Measurements from ENCODE around the gene KCNJ11. TPM values are rescaled to one million over a fixed set of nuclear protein-coding genes. Genes with fewer than 3 reads are reported as not detected.

The KCNJ11 gene
- polyA plus RNA-seq, 1 donor (not counting 4 experiments of a cell fraction or from before 2014, with no cell fraction given) = 0.03 TPM

GRCh38 chr11:17415523-17416104, 27.2 kb upstream of the KCNJ11 start:
- no peak for FAIRE-seq
- H3K9me3 ChIP-seq (ENCODE audit: control insufficient read depth, low read depth, low read length) = no peaks in the 10 kb centered on the region
- no peak overlapping the region for H3K4me3 ChIP-seq (ENCODE audit: control insufficient read depth in 2 of 3, extremely low read depth in 1 of 3, insufficient read depth in 2 of 3, low read depth in 1 of 3, low read length in 3 of 3)
- no peak overlapping the region for H3K4me2 ChIP-seq (ENCODE audit: control insufficient read depth, extremely low read depth, insufficient read depth, low read depth, low read length)
- H4K20me1 ChIP-seq (ENCODE audit: control insufficient read depth, extremely low read depth, insufficient read depth, low read length) = no peaks in the 10 kb centered on the region
- no peaks in the 10 kb centered on the region for H3K4me1 ChIP-seq (ENCODE audit: control insufficient read depth, extremely low read depth, insufficient read depth, low read length)
- no peak overlapping the region for H3K9ac ChIP-seq (ENCODE audit: control insufficient read depth, extremely low read depth, insufficient read depth, low read length)
- H3K27ac ChIP-seq (ENCODE audit: control insufficient read depth, insufficient read depth, low read length) = no peak overlapping the region
- peaks cover 27% of the 10 kb centered on the region for H3K27me3 ChIP-seq (ENCODE audit: control insufficient read depth, extremely low read depth, insufficient read depth, low read length)
- H3K9me1 ChIP-seq (ENCODE audit: control insufficient read depth, extremely low read depth, insufficient read depth, low read length) = no peaks in the 10 kb centered on the region
- dilution Hi-C loops (cut with MboI; ENCODE audit: extremely low pct_ligation_motif_present, low sequenced_read_pairs) = no loop called here
- TF ChIP-seq, protein P1, sequence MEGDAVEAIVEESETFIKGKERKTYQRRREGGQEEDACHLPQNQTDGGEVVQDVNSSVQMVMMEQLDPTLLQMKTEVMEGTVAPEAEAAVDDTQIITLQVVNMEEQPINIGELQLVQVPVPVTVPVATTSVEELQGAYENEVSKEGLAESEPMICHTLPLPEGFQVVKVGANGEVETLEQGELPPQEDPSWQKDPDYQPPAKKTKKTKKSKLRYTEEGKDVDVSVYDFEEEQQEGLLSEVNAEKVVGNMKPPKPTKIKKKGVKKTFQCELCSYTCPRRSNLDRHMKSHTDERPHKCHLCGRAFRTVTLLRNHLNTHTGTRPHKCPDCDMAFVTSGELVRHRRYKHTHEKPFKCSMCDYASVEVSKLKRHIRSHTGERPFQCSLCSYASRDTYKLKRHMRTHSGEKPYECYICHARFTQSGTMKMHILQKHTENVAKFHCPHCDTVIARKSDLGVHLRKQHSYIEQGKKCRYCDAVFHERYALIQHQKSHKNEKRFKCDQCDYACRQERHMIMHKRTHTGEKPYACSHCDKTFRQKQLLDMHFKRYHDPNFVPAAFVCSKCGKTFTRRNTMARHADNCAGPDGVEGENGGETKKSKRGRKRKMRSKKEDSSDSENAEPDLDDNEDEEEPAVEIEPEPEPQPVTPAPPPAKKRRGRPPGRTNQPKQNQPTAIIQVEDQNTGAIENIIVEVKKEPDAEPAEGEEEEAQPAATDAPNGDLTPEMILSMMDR (optimal IDR thresholded peaks at IDR 0.05 in 1 of 3, IDR thresholded peaks at IDR 0.05 in 1 of 3, conservative IDR thresholded peaks at IDR 0.05 in 1 of 3; ENCODE audit: extremely low read depth in 1 of 3, insufficient read depth in 2 of 3, low read length in 3 of 3) = no peak
- TF ChIP-seq EZH2 (IDR thresholded peaks at IDR 0.05; ENCODE audit: low read length) = no peak
- no peaks in the 10 kb centered on the region for H3K36me3 ChIP-seq (ENCODE audit: control insufficient read depth in 2 of 2, extremely low read depth in 1 of 2, insufficient read depth in 2 of 2, low read length in 2 of 2)
- no peak for DNase-seq (ENCODE audit: low read depth, low spot score)
- no peak overlapping the region for H2AFZ ChIP-seq (ENCODE audit: control insufficient read depth, low read length)
- no peaks in the 10 kb centered on the region for H3K79me2 ChIP-seq (ENCODE audit: control insufficient read depth, insufficient read depth, low read length)

DNA sequence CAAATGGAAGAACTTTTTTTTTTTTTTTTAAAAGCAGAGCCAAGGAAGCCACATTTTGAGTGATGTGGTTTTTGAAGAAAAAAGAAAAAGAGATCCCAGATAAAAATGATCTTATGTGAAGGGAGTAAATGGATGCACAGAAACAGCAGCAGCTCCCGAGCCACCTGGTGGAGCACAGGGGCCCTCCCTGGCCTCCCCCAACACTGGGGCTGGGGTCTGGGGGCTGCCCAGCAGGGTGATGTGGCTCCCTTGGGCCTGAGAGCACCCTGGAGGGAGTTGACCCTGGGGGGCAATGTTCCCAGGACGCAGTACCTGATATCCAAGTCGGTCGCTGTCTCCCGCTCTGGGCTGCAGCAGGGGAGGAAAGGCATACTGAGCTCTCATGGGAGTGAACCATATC, 26.5 kb upstream of the KCNJ11 start:
- Histone ChIP-seq H3K9me1 (ENCODE audit: control insufficient read depth, extremely low read depth, insufficient read depth, low read length) (no peaks in the 10 kb centered on the region), H2AFZ (ENCODE audit: control insufficient read depth, low read length) (no peak overlapping the region), H3K27ac (ENCODE audit: control insufficient read depth, insufficient read depth, low read length) (no peak overlapping the region), H3K9ac (ENCODE audit: control insufficient read depth, extremely low read depth, insufficient read depth, low read length) (no peak overlapping the region), H3K4me2 (ENCODE audit: control insufficient read depth, extremely low read depth, insufficient read depth, low read depth, low read length) (no peak overlapping the region), H3K27me3 (ENCODE audit: control insufficient read depth, extremely low read depth, insufficient read depth, low read length) (peaks cover 26% of the 10 kb centered on the region), H3K36me3 (ENCODE audit: control insufficient read depth in 2 of 2, extremely low read depth in 1 of 2, insufficient read depth in 2 of 2, low read length in 2 of 2) (no peaks in the 10 kb centered on the region), H3K79me2 (ENCODE audit: control insufficient read depth, insufficient read depth, low read length) (no peaks in the 10 kb centered on the region), H3K4me1 (ENCODE audit: control insufficient read depth, extremely low read depth, insufficient read depth, low read length) (no peaks in the 10 kb centered on the region), H3K9me3 (ENCODE audit: control insufficient read depth, low read depth, low read length) (no peaks in the 10 kb centered on the region), H4K20me1 (ENCODE audit: control insufficient read depth, extremely low read depth, insufficient read depth, low read length) (no peaks in the 10 kb centered on the region), H3K4me3 (ENCODE audit: control insufficient read depth in 2 of 3, extremely low read depth in 1 of 3, insufficient read depth in 2 of 3, low read depth in 1 of 3, low read length in 3 of 3) (no peak overlapping the region)
- TF ChIP-seq, protein P1 (optimal IDR thresholded peaks at IDR 0.05 in 1 of 3, IDR thresholded peaks at IDR 0.05 in 1 of 3, conservative IDR thresholded peaks at IDR 0.05 in 1 of 3; ENCODE audit: extremely low read depth in 1 of 3, insufficient read depth in 2 of 3, low read length in 3 of 3) = no peak
- TF ChIP-seq EZH2 (IDR thresholded peaks at IDR 0.05; ENCODE audit: low read length) = no peak
- dilution Hi-C loops (cut with MboI; ENCODE audit: extremely low pct_ligation_motif_present, low sequenced_read_pairs) = no loop called here
- no peak for FAIRE-seq
- no peak for DNase-seq (ENCODE audit: low read depth, low spot score)
